Posterior vena cava (tissue), 2 donors: ENCODE measurements around the gene TTC9B. TPM values are rescaled to one million over a fixed set of nuclear protein-coding genes. Genes with fewer than 3 reads are reported as not detected.
"Not testable (repeated sequence)": the region's sequence is repeated elsewhere in the genome, so short reads cannot be mapped to it uniquely, and the experiment has no call there.

ENCODE experiments used
- DNase-seq: peaks from one replicate; pipeline ENCODE4 v3.0.0-alpha.2; 2020; ENCODE audit warnings: low spot score
- intact Hi-C, 2 donors: fragments of 100-400 bp; cut with DNase I; formaldehyde crosslinking; loops; one replicate each; pipeline versions ENCODE4 v1.14.1 to v1.14.2; 2022 to 2023
- total RNA-seq, 2 donors: library from RNA; stranded (reverse); fragmentation: NEBNext Ultra II Directional; extraction: Animal tissue kit (Norgen Biotek cat#: 25700); gene quantifications; one replicate each; pipeline ENCODE4 v1.2.1, GENCODE V29; 2021
- donor health status: DM: yes; HTN: yes; CAD: no.
- donor health status: DM: yes; HTN: yes; CAD: no.

Gene TTC9B
- total RNA-seq, 2 donors from 2014 or later, result not detected

DNA sequence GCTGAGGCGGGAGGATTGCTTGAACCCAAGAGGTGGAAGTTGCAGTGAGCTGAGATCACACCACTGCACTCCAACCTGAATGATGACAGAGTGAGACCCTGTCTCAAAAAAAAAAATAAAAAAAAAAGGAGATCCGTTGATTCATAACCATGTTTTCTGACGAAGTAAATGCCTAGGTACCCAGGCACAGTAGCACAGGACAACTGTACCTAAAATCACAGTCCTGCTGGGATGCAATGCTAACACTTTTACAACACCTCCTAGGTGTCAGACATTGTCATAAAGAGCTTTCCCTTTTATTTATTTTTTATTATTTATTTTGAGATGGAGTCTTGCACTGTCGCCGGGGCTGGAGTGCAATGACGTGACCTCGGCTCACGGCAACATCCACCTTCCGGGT, 2.5 kb upstream of the TTC9B start:
- intact Hi-C loops, result no loop called here

DNA sequence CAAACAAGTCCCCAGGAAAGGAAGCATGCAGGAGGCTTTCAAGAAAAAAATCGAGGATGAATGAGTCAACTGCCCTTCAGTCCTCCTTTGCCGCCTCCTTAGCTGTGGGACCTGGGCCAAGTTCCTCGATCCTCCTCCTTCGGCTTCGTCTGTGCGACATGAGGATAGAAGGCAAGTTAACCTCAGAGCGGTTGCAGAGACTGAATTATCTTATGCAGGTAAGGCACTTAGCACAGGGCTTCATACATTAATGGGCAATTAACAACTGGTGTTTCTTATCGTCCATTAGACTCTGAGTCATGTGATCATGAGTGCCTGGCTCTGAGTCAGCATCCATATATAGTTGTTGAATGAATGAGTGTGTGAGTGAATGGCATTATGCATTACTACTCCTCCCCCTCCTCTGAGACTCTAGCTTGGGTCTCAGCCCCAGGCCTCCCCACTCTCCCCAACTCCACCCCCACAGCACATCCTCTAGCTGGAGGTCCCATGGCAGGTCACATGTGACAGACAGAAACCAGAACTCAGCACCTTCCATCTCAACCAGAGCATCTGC, 1.6 kb upstream of the TTC9B start:
- DNase-seq, result no peak
- intact Hi-C loops, result loop anchor here in 1 of 2 donors (5.0 kb wide), 1 partner anchor 82 kb away; no protein-coding TSS in a partner anchor

More for the DNA sequence above, 2.5 kb upstream of the TTC9B start:
- no peak for DNase-seq

DNA sequence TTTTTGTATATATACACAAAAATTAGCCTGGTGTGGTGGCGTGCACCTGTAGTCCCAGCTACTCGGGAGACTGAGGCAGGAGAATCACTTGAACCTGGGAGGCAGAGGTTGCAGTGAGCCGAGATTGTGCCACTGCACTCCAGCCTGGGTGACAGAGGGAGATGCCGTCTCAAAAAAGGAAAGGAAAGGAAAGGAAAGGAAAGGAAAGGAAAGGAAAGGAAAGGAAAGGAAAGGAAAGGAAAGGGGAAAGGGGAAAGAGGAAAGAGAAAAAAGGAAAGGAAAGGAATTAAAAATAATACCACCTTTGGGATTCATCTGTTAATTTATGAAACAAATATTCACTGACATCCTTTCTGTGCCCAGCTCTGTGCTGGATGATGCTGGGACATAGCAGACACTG, 845 bp upstream of the TTC9B start:
- intact Hi-C loops, result loop anchor here in 1 of 2 donors (5.0 kb wide), 1 partner anchor 82 kb away; no protein-coding TSS in a partner anchor

DNA sequence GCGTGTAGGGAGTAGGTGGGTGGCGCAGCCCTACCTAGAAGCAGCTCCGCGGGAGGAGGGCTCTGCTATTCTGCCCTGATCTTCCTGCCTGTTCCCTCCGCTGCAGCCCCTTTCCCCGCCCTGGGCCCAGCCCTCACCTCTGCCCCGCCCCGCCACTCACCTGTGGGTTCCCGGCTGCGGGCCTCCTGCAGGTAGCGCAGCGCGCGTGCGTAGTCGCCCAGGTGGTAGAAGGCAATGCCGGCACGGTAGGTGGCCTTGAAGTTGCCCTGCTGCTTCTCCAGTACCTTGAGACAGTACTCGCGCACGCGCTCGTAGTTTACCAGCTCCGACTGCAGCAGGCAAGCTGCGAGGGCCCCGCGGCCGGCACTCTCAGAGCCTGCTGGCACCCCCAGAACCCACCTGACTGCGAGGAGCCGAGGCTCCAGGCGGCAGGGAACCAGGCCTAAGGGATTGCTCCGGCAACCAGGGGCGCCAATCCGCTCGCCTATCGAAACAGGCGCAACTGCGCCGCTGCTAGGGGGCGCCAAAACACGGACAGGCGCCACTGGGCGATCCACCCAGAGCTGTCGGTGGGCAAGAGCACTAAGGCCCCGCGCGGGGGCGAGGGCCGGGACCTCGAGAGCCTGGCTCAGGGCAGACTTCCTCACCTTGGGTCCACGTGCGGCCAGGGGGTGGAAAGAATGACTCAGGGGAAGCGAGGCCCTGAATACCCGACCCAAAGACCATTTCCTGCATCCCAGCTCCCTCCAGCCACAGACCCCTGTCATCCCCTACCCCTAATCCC, 965 bp downstream of the TTC9B start:
- intact Hi-C loops, result loop anchor here in 1 of 2 donors (5.0 kb wide), 1 partner anchor 80 kb away; no protein-coding TSS in a partner anchor
- no peak for DNase-seq

More for the DNA sequence above, 845 bp upstream of the TTC9B start:
- not testable (repeated sequence) for DNase-seq

DNA sequence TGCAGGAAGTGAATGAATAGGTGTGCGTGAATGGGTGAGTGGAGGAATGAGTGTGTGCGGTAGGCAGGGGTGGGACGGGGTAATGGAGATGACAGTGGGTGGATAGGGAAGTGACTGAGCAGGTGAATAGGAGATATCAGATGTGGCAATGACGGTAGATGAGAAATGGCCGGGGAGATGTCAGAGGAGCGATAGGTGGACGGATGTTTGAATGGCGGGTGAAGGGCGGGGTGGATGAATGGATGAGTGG, 1.5 kb downstream of the TTC9B start:
- intact Hi-C loops, result loop anchor here in 1 of 2 donors (5.0 kb wide), 1 partner anchor 79 kb away; no protein-coding TSS in a partner anchor
- no peak for DNase-seq

DNA sequence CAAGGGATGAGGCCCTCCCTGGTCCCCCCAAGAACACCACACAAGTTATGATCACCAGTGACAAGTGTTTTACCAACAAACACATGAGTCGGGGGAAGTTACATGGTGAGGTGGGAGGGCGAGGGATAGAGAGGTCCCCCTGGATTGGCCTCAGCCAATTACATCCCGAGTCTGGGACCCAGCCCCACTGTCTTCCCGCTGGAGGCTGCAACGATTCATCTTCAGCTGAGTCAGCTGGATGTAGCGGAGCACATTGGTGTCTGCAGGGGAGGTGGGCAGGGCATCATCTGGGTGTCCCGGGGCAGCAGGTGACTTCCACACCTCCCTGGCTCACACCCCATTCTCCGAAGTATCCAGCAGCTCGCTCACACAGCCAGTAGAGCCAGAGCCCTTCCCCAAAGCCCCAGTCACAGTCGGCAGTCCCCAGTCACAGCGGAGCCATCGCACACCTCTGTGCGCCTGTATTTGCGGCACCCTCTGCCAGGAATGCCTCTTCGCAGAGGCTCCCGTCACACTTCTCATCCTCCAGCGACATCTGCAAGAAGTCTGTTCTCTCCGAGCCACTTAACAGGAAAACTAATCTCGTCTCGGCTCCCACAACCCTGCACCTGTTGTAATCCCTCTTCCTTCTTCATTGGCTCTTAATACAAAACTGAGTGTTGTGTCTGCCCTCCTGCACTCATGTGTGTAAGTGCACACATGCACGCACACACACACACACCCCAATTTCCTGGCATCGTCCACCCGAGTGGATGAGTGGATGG, 2.0 kb downstream of the TTC9B start:
- intact Hi-C loops, result loop anchor here in 1 of 2 donors (5.0 kb wide), 1 partner anchor 79 kb away; no protein-coding TSS in a partner anchor
- DNase-seq, result no peak

DNA sequence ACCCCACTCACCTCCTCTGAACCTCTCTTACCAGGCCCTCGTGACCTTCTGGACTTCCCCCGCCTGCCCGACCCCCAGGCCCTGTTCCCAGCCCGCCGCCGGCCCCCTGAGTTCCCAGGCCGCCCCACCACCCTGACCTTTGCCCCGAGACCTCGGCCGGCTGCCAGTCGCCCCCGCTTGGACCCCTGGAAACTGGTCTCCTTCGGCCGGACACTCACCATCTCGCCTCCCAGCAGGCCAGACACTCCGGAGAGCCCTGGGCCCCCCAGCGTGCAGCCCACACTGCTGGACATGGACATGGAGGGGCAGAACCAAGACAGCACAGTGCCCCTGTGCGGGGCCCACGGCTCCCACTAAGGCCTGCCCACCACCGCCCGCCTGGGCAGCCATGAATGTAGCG, 3.2 kb downstream of the TTC9B start:
- intact Hi-C loops, result loop anchor here in 1 of 2 donors (5.0 kb wide), 1 partner anchor 78 kb away; no protein-coding TSS in a partner anchor

DNA sequence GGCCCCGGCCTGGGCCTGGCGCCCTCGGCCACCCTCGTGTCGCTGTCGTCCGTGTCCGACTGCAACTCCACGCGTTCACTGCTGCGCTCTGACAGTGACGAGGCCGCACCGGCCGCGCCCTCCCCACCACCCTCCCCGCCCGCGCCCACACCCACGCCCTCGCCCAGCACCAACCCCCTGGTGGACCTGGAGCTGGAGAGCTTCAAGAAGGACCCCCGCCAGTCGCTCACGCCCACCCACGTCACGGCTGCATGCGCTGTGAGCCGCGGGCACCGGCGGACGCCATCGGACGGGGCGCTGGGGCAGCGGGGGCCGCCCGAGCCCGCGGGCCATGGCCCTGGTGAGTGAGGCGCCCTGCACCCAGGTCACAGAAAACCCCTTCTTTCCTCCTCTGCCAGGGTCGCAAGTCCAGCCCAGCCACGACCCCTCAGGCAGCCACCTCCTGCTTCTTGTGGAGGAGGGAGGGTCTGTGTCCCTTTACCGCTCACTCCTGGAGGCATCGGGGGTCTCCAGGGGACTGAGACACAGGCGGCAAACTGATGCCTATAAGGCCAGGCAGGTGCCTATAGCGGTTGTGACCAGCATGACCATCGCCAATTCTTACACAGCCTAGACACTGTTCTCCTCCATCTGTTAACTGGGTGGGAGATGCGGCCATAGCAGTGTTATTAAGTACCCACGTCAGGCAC, 4.2 kb downstream of the TTC9B start:
- DNase-seq, result no peak
- intact Hi-C loops, result no loop called here

More for the DNA sequence above, 3.2 kb downstream of the TTC9B start:
- DNase-seq, result no peak

DNA sequence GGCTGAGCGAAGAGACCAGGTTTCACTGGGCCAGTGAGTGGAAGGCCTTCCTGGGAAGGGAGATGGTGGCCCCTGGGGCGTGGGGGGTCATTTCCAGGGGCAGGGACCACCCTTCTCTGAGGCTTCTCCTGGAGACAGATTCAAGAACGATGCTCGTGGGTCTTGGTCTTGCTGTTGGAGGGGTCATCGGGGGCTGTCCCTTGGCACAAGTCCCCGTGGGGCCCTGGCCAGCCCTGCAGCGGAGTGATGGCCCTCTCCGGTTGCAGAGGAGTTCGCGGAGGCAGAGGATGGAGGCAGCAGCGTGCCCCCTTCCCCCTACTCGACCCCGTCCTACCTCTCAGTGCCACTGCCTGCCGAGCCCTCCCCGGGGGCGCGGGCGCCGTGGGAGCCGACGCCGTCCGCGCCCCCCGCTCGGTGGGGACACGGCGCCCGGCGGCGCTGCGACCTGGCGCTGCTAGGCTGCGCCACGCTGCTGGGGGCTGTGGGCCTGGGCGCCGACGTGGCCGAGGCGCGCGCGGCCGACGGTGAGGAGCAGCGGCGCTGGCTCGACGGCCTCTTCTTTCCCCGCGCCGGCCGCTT, 4.8 kb downstream of the TTC9B start:
- no peak for DNase-seq
- intact Hi-C loops, result no loop called here

DNA sequence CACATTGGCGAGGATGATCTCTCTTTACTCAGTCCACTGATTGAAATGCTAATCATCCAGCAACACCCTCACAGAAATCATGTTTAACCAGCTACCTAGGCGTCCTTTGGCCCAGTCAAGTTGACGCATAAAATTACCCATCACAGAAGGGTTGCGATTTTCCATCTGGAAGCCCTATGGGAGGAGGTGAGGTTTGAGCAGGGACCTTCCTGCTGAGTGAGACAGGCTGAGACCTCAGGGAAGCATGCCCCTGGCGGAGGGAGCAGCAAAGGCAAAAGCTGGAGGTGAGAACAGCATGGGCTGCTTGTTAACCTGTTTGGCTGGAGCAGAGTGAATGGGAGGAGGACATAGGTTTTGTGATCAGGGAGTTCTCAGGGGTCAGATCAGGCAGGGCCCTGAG, 7.3 kb downstream of the TTC9B start:
- DNase-seq, result no peak
- intact Hi-C loops, result no loop called here

DNA sequence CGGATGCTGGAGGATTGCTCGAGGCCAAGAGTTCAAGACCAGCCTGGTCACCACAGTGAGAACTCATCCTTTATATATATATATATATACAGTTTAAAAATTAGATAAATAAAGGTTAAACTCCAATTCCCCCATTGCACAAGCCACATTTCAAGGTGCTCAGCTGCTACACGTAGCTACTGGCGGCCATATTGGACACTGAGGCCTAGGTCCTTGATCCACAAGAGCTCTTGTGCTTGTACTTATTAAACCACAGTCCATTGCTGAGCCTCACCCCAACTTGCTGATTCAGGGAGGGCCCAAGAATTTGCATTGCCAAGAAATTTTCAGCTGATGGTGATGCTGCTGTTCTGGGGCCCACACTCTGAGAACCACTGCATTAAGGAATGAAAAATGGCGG, 9.6 kb downstream of the TTC9B start:
- intact Hi-C loops, result no loop called here
- DNase-seq, result no peak

DNA sequence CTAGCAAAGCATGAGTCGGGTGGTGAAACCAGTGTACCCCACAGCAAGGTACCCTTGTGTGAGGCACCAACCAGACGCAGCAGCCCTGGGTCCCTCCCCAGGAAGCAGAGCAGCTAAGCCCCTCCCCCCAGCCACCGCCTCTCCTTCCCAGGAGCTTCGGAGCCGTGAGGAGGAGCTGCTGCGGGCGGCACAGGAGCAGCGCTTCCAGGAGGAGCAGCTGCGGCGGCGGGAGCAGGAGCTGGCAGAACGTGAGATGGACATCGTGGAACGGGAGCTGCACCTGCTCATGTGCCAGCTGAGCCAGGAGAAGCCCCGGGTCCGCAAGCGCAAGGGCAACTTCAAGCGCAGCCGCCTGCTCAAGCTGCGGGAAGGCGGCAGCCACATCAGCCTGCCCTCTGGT, 12.4 kb downstream of the TTC9B start:
- no peak for DNase-seq
- intact Hi-C loops, result no loop called here

DNA sequence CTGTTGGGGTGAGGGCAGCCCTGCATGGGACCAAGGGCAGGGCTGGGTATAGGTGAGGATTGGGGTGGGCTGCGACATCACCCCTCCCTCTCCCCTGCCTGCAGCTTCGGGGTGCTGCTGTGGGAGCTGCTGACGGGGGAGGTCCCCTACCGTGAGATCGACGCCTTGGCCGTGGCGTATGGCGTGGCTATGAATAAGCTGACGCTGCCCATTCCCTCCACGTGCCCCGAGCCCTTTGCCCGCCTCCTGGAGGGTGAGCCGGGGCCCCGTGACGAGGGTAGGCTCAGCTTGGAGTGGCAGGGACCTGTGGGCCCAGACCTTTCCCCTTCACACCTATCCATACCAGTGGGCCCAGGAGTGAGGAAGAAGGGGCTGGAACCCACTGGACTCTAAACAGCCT, 13.8 kb downstream of the TTC9B start:
- intact Hi-C loops, result no loop called here
- no peak for DNase-seq

DNA sequence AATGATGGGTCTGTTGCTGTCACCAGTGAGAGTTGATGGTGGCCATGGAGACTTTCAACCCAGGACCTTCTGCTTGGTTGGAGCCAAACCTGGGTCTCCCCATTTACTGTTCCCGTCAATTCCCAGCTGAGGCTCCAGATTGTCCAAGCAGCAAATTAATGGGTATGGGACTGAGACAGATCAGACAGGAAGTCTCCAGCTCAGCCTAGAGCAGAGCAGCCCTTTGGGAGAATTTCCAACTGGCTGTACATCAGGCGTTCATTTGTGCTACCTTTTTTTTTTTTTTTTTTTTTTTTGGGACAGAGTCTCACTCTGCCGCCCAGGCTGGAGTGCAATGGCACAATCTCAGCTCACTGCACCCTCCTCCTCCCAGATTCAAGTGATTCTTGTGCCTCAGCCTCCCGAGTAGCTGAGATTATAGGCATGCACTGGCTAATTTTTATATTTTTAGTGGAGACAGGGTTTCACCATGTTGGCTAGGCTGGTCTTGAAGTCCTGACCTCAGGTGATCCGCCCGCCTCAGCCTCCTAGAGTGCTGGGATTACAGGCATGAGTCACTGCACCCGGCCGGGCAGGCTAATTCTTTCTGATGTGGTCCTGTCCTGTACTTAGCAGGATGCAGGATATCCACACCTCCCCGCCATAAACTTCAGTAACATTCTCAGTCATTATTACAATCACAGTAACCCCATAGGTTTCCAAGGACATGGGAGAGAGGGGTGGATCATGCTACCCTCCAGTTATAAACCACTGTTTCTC, 17.7 kb downstream of the TTC9B start:
- intact Hi-C loops, result no loop called here
- no peak for DNase-seq

DNA sequence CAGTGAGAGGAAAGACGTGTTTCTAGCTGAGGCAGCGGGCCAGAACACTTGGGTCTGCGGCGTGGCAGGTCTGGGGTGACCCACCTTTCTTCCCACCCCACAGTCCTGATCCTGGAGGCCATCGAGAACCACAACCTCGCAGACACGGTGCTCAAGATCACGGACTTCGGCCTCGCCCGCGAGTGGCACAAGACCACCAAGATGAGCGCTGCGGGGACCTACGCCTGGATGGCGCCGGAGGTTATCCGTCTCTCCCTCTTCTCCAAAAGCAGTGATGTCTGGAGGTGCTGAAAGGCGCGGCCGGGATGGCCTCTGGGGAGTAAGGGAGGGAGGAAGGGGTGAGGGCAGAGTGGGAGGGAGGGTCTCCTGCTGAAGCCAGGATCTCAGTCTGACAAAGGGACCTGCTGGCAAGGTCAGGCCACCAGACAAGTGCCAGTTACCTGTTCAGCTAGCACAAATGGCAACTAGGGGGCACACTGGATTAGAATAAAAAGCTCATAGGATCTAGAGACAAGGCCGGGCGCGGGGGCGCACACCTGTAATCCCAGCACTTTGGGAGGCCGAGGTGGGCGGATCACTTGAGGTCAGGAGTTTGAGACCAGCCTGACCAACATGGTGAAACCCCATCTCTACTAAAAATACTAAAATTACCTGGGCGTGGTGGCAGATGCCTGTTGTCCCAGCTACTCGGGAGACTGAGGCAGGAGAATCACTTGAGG, 19.8 kb downstream of the TTC9B start:
- intact Hi-C loops, result no loop called here
- DNase-seq, result no peak

DNA sequence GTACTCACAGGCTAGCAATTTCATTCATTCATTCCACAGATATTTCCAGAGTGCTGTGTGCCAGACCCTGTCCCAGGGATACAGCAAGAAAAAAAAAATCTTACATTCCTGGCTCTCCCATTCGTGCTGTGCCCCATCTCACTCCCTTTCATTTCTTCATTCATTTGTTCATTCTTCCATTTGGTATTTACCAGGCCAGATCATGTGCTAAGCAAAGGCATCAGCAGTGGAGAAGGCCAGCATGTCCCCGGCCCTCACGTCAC, 24.7 kb downstream of the TTC9B start:
- no peak for DNase-seq
- intact Hi-C loops, result no loop called here

DNA sequence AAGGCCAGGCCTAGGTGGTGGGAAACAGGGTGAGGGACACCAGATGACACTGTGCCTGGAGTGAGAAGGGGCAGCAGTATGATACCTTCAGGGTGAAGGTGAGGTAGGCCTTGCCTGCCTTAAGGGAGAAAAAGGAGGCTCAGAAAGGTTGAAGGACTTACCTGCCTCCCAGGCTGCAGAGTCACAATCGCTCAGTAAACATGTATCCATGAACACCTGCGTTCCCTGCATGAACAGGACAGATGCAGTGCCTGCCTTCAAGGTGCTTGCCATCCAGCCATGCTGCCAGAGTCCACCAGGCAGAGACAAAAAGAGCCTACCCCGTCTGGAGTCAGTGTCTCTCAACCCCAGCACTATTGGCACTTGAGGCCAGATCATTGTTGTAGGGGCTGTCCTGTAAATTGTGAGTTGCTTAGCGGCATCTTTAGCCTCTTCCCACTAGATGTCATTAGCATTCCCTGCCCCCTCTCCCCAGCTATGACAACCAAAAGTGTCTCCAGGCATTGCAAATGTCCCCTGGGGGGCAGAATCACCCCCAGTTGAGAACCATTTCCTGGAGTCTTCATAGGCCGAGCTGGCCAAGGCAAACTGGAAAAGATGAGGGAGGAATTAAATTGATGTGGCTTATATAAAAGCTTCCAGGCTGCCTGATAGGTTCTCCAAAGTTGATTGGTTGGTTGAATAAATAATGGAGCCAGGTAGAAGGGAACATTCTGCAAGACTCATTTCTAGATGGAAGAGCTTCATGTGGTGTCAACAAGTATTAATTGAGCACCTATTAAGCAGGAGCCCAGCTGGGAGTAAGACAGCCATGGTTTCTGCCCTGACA, 25.2 kb downstream of the TTC9B start:
- intact Hi-C loops, result no loop called here
- no peak for DNase-seq
